Natural killer cell (primary cell): ENCODE data around the gene PTPRN2. TPM values are rescaled to one million over a fixed set of nuclear protein-coding genes. Genes with fewer than 3 reads are reported as not detected.

Source experiments
- ATAC-seq, 3 donors: fragments of 150-1000 bp in 2 of 3; fragments of 200-7000 bp in 1 of 3; cut with Tn5 transposase; 1 replicate in 1 of 3; 2 replicates in 2 of 3; pipeline ENCODE4 v1.10.0; 2021; ENCODE audit warnings: mild to moderate bottlenecking in 2 of 3, moderate library complexity in 2 of 3
- DNase-seq, 2 donors: peaks; one replicate each; pipeline versions ENCODE4 v3.0.0 to v3.0.0-alpha.2; 2013 to 2021; ENCODE audit warnings: mixed read lengths in 1 of 2
- H3K27ac ChIP-seq: one replicate; pipeline ENCODE4 v1.5.1; 2013; ENCODE audit warnings: mild to moderate bottlenecking, low read length
- H3K27me3 ChIP-seq: one replicate; pipeline ENCODE4 v1.6.1; 2013; ENCODE audit warnings: low read length; ENCODE audit not compliant: control insufficient read depth, insufficient read depth
- H3K36me3 ChIP-seq: one replicate; pipeline ENCODE4 v1.6.1; 2013; ENCODE audit warnings: low read length; ENCODE audit not compliant: control insufficient read depth, insufficient read depth
- H3K4me1 ChIP-seq: one replicate; pipeline ENCODE4 v1.6.1; 2013; ENCODE audit warnings: low read length; ENCODE audit not compliant: control insufficient read depth, insufficient read depth
- H3K4me3 ChIP-seq: one replicate; pipeline ENCODE4 v1.5.1; 2013; ENCODE audit warnings: low read length
- H3K9me3 ChIP-seq: one replicate; pipeline ENCODE4 v1.6.1; 2013; ENCODE audit warnings: low read length; ENCODE audit not compliant: control insufficient read depth, insufficient read depth
- H3K27ac Mint-ChIP-seq, 2 donors: one replicate each; pipeline ENCODE4 v1.8.0; 2022; ENCODE audit warnings: mild to moderate bottlenecking in 2 of 2, mixed read lengths in 2 of 2, moderate library complexity in 1 of 2
- H3K27me3 Mint-ChIP-seq, 2 donors: one replicate each; pipeline ENCODE4 v1.8.0; 2022; ENCODE audit warnings: low read depth in 2 of 2, mixed read lengths in 2 of 2
- H3K36me3 Mint-ChIP-seq: one replicate; pipeline ENCODE4 v1.8.0; 2022; ENCODE audit warnings: mixed read lengths
- H3K4me1 Mint-ChIP-seq, 2 donors: one replicate each; pipeline ENCODE4 v1.8.0; 2022; ENCODE audit warnings: mixed read lengths in 2 of 2
- H3K4me3 Mint-ChIP-seq: one replicate; pipeline ENCODE4 v1.8.0; 2022; ENCODE audit warnings: mild to moderate bottlenecking, moderate library complexity, mixed read lengths
- H3K9me3 Mint-ChIP-seq, 2 donors: one replicate each; pipeline ENCODE4 v1.8.0; 2022; ENCODE audit warnings: mixed read lengths in 2 of 2
- CTCF ChIP-seq: fragments of 200-600 bp; IDR thresholded peaks from one replicate; pipeline ENCODE4 v1.8.0; 2022; ENCODE audit warnings: antibody characterized with exemption
- WGBS: methylation state at CpG from one replicate; pipeline ENCODE4 v1.1.7; 2013; ENCODE audit warnings: missing lambda C conversion rate; ENCODE audit not compliant: insufficient coverage; 5-methylcytosine and 5-hydroxymethylcytosine counted together
- intact Hi-C: fragments of 100-400 bp; cut with micrococcal nuclease; formaldehyde crosslinking; loops from one replicate; pipeline ENCODE4 v1.14.2; 2022
- total RNA-seq, 4 donors: library from RNA; stranded (reverse); fragments of 120-200 nt in 1 of 4; gene quantifications; one replicate each; pipeline versions ENCODE4 v1.2.3 to v1.2.4, GENCODE V29; 2013 to 2022

The PTPRN2 gene
- total RNA-seq, 3 donors from 2014 or later (not counting 1 experiment from before 2014, with no cell fraction given) = 1.3 to 2.5 (median 1.9) TPM

- ATAC-seq = no peak
- Histone ChIP-seq H3K9me3 (no peaks in the 10 kb centered on the region), H3K36me3 (no peaks in the 10 kb centered on the region), H3K27ac (no peak overlapping the region), H3K4me3 (no peak overlapping the region), H3K27me3 (no peaks in the 10 kb centered on the region), H3K4me1 (no peaks in the 10 kb centered on the region)
- Mint-ChIP-seq H3K9me3 (no peaks in the 10 kb centered on the region), H3K27me3 (no peaks in the 10 kb centered on the region), H3K4me3 (no peak overlapping the region), H3K36me3 (no peaks in the 10 kb centered on the region), H3K27ac (no peak overlapping the region), H3K4me1 (no peaks in the 10 kb centered on the region)
- TF ChIP-seq CTCF = no peak
- DNase-seq = no peak
- WGBS = 84% methylated on average over 21 of the region's 21 CpGs
- intact Hi-C loops = no loop called here
Observed at GRCh38 chr7:158529181-158530096, 58.2 kb downstream of the PTPRN2 start.

- Mint-ChIP-seq H3K27me3 (no peaks in the 10 kb centered on the region), H3K4me1 (no peaks in the 10 kb centered on the region)
- no peak for DNase-seq
Observed at GRCh38 chr7:158527915-158528502, 59.6 kb downstream of the PTPRN2 start.

GRCh38 chr7:158527495-158527894, 60.1 kb downstream of the PTPRN2 start:
- H3K4me3 Mint-ChIP-seq = no peak overlapping the region
- WGBS = 79% methylated on average over 10 of the region's 10 CpGs
- ATAC-seq = no peak
- Histone ChIP-seq H3K4me3 (no peak overlapping the region), H3K27me3 (no peaks in the 10 kb centered on the region), H3K4me1 (no peaks in the 10 kb centered on the region), H3K36me3 (no peaks in the 10 kb centered on the region), H3K9me3 (peaks cover 3% of the 10 kb centered on the region), H3K27ac (no peak overlapping the region)
- H3K9me3 Mint-ChIP-seq = no peaks in the 10 kb centered on the region
- H3K4me1 Mint-ChIP-seq = no peaks in the 10 kb centered on the region
- H3K27ac Mint-ChIP-seq = no peak overlapping the region
- no peaks in the 10 kb centered on the region for H3K27me3 Mint-ChIP-seq
- intact Hi-C loops = no loop called here
- no peaks in the 10 kb centered on the region for H3K36me3 Mint-ChIP-seq
- DNase-seq = no peak
- TF ChIP-seq CTCF = no peak

More at GRCh38 chr7:158527915-158528502, 59.6 kb downstream of the PTPRN2 start:
- 70% methylated on average over 14 of the region's 14 CpGs for WGBS
- Mint-ChIP-seq H3K36me3 (no peaks in the 10 kb centered on the region), H3K27ac (no peak overlapping the region), H3K4me3 (no peak overlapping the region), H3K9me3 (no peaks in the 10 kb centered on the region)
- H3K27me3 ChIP-seq = no peaks in the 10 kb centered on the region
- no peak for ATAC-seq
- H3K9me3 ChIP-seq = no peaks in the 10 kb centered on the region
- H3K4me1 ChIP-seq = no peaks in the 10 kb centered on the region
- H3K4me3 ChIP-seq = no peak overlapping the region
- TF ChIP-seq CTCF = no peak
- intact Hi-C loops = no loop called here
- H3K36me3 ChIP-seq = no peaks in the 10 kb centered on the region
- no peak overlapping the region for H3K27ac ChIP-seq
